GM19238 (cell line): ENCODE results near the gene FAF2.
"Not testable (repeated sequence)": the region's sequence is repeated elsewhere in the genome, so short reads cannot be mapped to it uniquely, and the experiment has no call there.

ENCODE experiments used
- DNase-seq: peaks from one replicate; pipeline ENCODE4 v3.0.0; 2011; ENCODE audit warnings: low spot score; ENCODE audit not compliant: insufficient read length

FAF2 gene

GRCh38 chr5:176454724-176455394 lies 6.7 kb downstream of the FAF2 start:
- DNase-seq: no peak

- DNase-seq: no peak
Observed at GRCh38 chr5:176458904-176459561, 10.8 kb downstream of the FAF2 start.

- DNase-seq: no peak
Observed at GRCh38 chr5:176461349-176461748, 13.2 kb downstream of the FAF2 start.

GRCh38 chr5:176463113-176463764 lies 15.1 kb downstream of the FAF2 start:
- DNase-seq: no peak

GRCh38 chr5:176466245-176466871 lies 18.2 kb downstream of the FAF2 start:
- no peak for DNase-seq

GRCh38 chr5:176469296-176469695 lies 21.1 kb downstream of the FAF2 start:
- DNase-seq: no peak

GRCh38 chr5:176470539-176470938 lies 22.4 kb downstream of the FAF2 start:
- no peak for DNase-seq

- no peak for DNase-seq
Observed at GRCh38 chr5:176471098-176471497, 22.9 kb downstream of the FAF2 start.

- DNase-seq: no peak
Observed at GRCh38 chr5:176473335-176474006, 25.3 kb downstream of the FAF2 start.

GRCh38 chr5:176474476-176474875 lies 26.3 kb downstream of the FAF2 start:
- no peak for DNase-seq

- DNase-seq: no peak
Observed at GRCh38 chr5:176481711-176482110, 33.5 kb downstream of the FAF2 start.

- DNase-seq: no peak
Observed at GRCh38 chr5:176485176-176485575, 37.0 kb downstream of the FAF2 start.

GRCh38 chr5:176486189-176486757 lies 38.1 kb downstream of the FAF2 start:
- DNase-seq: no peak

- DNase-seq: not testable (repeated sequence)
Observed at GRCh38 chr5:176487160-176487559, 39.0 kb downstream of the FAF2 start.

- DNase-seq: no peak
Observed at GRCh38 chr5:176489077-176489476, 40.9 kb downstream of the FAF2 start.

- no peak for DNase-seq
Observed at GRCh38 chr5:176490301-176490700, 42.1 kb downstream of the FAF2 start.

- no peak for DNase-seq
Observed at GRCh38 chr5:176491101-176491502, 42.9 kb downstream of the FAF2 start.

GRCh38 chr5:176491901-176492300 lies 43.7 kb downstream of the FAF2 start:
- no peak for DNase-seq

GRCh38 chr5:176492431-176492830 lies 44.2 kb downstream of the FAF2 start:
- no peak for DNase-seq

- DNase-seq: no peak
Observed at GRCh38 chr5:176497852-176498251, 49.7 kb downstream of the FAF2 start.

- no peak for DNase-seq
Observed at GRCh38 chr5:176499273-176499672, 51.1 kb downstream of the FAF2 start.
